Measurements from ENCODE around the gene SLC27A3. TPM values are rescaled to one million over a fixed set of nuclear protein-coding genes. Genes with fewer than 3 reads are reported as not detected.

The SLC27A3 gene
- polyA plus RNA-seq, 2 of the 4 experiments (the other 2 are of a cell fraction) = 1.3 to 2.1 TPM

GRCh38 chr1:153733970-153734369, 41.2 kb upstream of the SLC27A3 start:
- TF ChIP-seq ATOH8 (CRISPR knock-in tag; IDR thresholded peaks at IDR 0.05; ENCODE audit: low read depth) (no peak), MAX (IDR thresholded peaks at IDR 0.05) (no peak), HOXA7 (CRISPR knock-in tag; IDR thresholded peaks at IDR 0.05) (no peak), ZFP36 (IDR thresholded peaks at IDR 0.05; ENCODE audit: borderline replicate concordance, partially characterized antibody) (no peak), RNF2 (IDR thresholded peaks at IDR 0.05; ENCODE audit: borderline replicate concordance, low read depth) (no peak), ESRRA (IDR thresholded peaks at IDR 0.05; ENCODE audit: borderline replicate concordance, low read length) (no peak), CEBPB (IDR thresholded peaks at IDR 0.05) (no peak), SREBF2 (IDR thresholded peaks at IDR 0.05) (no peak), KDM1A (IDR thresholded peaks at IDR 0.05; ENCODE audit: low read depth) (no peak)
- TF ChIP-seq, protein P1, sequence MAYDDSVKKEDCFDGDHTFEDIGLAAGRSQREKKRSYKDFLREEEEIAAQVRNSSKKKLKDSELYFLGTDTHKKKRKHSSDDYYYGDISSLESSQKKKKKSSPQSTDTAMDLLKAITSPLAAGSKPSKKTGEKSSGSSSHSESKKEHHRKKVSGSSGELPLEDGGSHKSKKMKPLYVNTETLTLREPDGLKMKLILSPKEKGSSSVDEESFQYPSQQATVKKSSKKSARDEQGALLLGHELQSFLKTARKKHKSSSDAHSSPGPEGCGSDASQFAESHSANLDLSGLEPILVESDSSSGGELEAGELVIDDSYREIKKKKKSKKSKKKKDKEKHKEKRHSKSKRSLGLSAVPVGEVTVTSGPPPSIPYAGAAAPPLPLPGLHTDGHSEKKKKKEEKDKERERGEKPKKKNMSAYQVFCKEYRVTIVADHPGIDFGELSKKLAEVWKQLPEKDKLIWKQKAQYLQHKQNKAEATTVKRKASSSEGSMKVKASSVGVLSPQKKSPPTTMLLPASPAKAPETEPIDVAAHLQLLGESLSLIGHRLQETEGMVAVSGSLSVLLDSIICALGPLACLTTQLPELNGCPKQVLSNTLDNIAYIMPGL (CRISPR knock-in tag; IDR thresholded peaks at IDR 0.05; ENCODE audit: borderline replicate concordance) = no peak
- WGBS (ENCODE audit: missing lambda C conversion rate) = 86% methylated on average over 1 of the region's 1 CpG
- Histone ChIP-seq H3K4me3 (no peak overlapping the region), H3K4me2 (no peak overlapping the region), H3K27ac (no peak overlapping the region), H3K9me3 (no peaks in the 10 kb centered on the region), H3K4me1 (peaks cover 17% of the 10 kb centered on the region)
- ChIA-PET CTCF (interaction anchor here (0.6 to 3.8 kb wide), 4 partner anchors 16 to 239 kb away, joined by 3 to 24 read pairs (median 6); partner anchors contain the start of gene NPR1), POLR2A (no interaction called here)
- no peak for FAIRE-seq
- DNase-seq (ENCODE audit: low read depth in 1 of 2, low spot score in 1 of 2) = no peak
- no peak for ATAC-seq

- 85% methylated on average over 3 of the region's 3 CpGs for WGBS (ENCODE audit: missing lambda C conversion rate)
- no peak overlapping the region for H3K4me2 ChIP-seq
- TF ChIP-seq HOXB13 (CRISPR knock-in tag; IDR thresholded peaks at IDR 0.05; ENCODE audit: low read depth) = no peak
- no peak for TF ChIP-seq POLR2A (IDR thresholded peaks at IDR 0.05; ENCODE audit: low read length)
- no peak for TF ChIP-seq EHMT2 (IDR thresholded peaks at IDR 0.05; ENCODE audit: low read depth)
- TF ChIP-seq CBX8 (IDR thresholded peaks at IDR 0.05) = no peak
- no peak for TF ChIP-seq MAFK (IDR thresholded peaks at IDR 0.05; ENCODE audit: partially characterized antibody)
- TF ChIP-seq RCOR1 (IDR thresholded peaks at IDR 0.05; ENCODE audit: low read depth, low read length) = no peak
- no peak for TF ChIP-seq SREBF2 (IDR thresholded peaks at IDR 0.05)
- TF ChIP-seq NPAS2 (CRISPR knock-in tag; IDR thresholded peaks at IDR 0.05; ENCODE audit: borderline replicate concordance) = no peak
- no peak for TF ChIP-seq GATA3 (IDR thresholded peaks at IDR 0.05; ENCODE audit: borderline replicate concordance)
- no peak for TF ChIP-seq ZFP36 (IDR thresholded peaks at IDR 0.05; ENCODE audit: borderline replicate concordance, partially characterized antibody)
- TF ChIP-seq ZSCAN20 (CRISPR knock-in tag; IDR thresholded peaks at IDR 0.05) = no peak
- TF ChIP-seq FOSB (CRISPR knock-in tag; IDR thresholded peaks at IDR 0.05) = no peak
- FAIRE-seq (no peak), DNase-seq (ENCODE audit: low read depth in 1 of 2, low spot score in 1 of 2) (no peak), ATAC-seq (no peak)
- no peak overlapping the region for H3K4me3 ChIP-seq
- ChIA-PET CTCF (interaction anchor here (0.6 to 3.8 kb wide), 7 partner anchors 10 to 240 kb away, joined by 3 to 24 read pairs (median 6); partner anchors contain the start of gene NPR1), POLR2A (no interaction called here)
- no peaks in the 10 kb centered on the region for H3K9me3 ChIP-seq
- no peak overlapping the region for H3K27ac ChIP-seq
- H3K4me1 ChIP-seq = peaks cover 11% of the 10 kb centered on the region; the same call in 2 of the 3 replicates
Observed at GRCh38 chr1:153734396-153735089, 40.7 kb upstream of the SLC27A3 start.

DNA sequence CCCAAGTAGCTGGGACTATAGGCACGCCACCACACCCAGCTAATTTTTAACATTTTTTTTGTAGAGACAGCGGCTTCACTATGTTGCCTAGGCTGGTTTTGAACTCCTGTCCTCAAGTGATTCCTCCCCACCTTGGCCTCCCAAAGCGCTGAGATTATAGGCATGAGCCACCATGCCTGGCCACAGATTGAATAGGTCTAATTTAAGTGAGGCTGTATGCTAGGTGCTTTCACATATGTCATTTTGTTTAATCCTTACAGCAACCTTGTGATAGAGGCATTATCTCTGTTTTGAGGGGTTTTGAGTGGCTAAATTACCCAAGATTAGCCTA, 40.2 kb upstream of the SLC27A3 start:
- FAIRE-seq (no peak), DNase-seq (ENCODE audit: low read depth in 1 of 2, low spot score in 1 of 2) (no peak), ATAC-seq (no peak)
- WGBS (ENCODE audit: missing lambda C conversion rate) = 91% methylated on average over 3 of the region's 3 CpGs
- no peak overlapping the region for H3K4me2 ChIP-seq
- ChIA-PET POLR2A (no interaction called here), CTCF (interaction anchor here (0.8 to 3.8 kb wide), 6 partner anchors 9 to 57 kb away, joined by 3 to 24 read pairs (median 6); partner anchors contain the start of gene NPR1)
- no peak overlapping the region for H3K4me3 ChIP-seq
- H3K4me1 ChIP-seq = peaks cover 6% of the 10 kb centered on the region; the same call in 1 of the 3 replicates
- H3K27ac ChIP-seq = no peak overlapping the region
- H3K9me3 ChIP-seq = no peaks in the 10 kb centered on the region
- TF ChIP-seq, protein P1 (CRISPR knock-in tag; IDR thresholded peaks at IDR 0.05; ENCODE audit: borderline replicate concordance) = no peak
- TF ChIP-seq, protein P2, sequence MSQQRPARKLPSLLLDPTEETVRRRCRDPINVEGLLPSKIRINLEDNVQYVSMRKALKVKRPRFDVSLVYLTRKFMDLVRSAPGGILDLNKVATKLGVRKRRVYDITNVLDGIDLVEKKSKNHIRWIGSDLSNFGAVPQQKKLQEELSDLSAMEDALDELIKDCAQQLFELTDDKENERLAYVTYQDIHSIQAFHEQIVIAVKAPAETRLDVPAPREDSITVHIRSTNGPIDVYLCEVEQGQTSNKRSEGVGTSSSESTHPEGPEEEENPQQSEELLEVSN (IDR thresholded peaks at IDR 0.05; ENCODE audit: borderline replicate concordance, low read depth) = no peak
- TF ChIP-seq CBX2 (IDR thresholded peaks at IDR 0.05; ENCODE audit: borderline replicate concordance, low read depth) (no peak), RARB (CRISPR knock-in tag; IDR thresholded peaks at IDR 0.05) (no peak), MAX (IDR thresholded peaks at IDR 0.05) (no peak), KDM5A (IDR thresholded peaks at IDR 0.05) (no peak), RCOR1 (IDR thresholded peaks at IDR 0.05; ENCODE audit: low read depth, low read length) (no peak)
- TF ChIP-seq, protein P3, sequence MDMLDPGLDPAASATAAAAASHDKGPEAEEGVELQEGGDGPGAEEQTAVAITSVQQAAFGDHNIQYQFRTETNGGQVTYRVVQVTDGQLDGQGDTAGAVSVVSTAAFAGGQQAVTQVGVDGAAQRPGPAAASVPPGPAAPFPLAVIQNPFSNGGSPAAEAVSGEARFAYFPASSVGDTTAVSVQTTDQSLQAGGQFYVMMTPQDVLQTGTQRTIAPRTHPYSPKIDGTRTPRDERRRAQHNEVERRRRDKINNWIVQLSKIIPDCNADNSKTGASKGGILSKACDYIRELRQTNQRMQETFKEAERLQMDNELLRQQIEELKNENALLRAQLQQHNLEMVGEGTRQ (IDR thresholded peaks at IDR 0.05) = no peak
